GM21515 (cell line): Measurements from ENCODE around the gene EFCAB6.

Experiments used
- ATAC-seq: cut with Tn5 transposase; IDR thresholded peaks from one replicate; pipeline ENCODE4 v1.9.1; 2021; ENCODE audit not compliant: unreplicated experiment

The EFCAB6 gene

DNA sequence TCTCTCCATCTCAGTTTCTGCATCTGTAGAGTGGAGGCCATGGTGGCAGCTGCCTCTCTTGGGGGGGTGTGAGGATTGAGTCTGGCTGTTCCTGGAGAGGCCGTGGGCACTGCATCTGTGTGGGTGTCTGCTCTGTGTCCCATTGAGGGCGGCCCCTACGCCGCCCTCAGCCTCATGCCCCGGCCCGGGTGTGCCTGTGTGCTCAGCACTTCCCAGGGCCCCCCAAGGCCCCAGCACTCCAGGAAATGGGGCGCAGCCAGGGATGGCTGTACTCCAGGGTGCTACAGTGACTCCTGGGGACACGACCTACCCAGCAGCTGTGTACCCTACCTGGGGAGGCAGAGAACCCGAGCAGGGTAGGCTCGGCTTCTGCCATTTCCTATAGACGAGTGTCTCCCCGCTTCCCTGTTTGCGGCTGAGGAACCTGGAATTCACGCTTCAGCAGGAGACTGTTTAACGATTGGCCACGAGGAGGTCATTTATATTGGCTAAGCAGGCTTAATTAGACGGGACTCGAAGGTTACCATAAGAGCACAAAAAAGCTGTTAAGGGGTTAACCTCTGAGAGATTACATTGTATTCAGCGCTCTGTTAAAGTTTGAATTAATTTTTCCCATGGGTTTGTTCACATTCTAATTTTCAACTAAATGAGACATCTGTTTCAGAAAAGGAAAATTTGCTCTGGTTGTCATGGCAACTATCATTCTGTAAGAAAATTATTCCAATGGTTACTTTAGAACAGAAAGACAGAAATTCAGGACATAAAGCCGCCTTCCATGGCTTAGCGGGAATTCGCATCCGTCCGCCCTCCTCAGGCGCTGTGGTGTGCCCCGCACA is 323.9 kb downstream of the EFCAB6 start:
- no peak for ATAC-seq

DNA sequence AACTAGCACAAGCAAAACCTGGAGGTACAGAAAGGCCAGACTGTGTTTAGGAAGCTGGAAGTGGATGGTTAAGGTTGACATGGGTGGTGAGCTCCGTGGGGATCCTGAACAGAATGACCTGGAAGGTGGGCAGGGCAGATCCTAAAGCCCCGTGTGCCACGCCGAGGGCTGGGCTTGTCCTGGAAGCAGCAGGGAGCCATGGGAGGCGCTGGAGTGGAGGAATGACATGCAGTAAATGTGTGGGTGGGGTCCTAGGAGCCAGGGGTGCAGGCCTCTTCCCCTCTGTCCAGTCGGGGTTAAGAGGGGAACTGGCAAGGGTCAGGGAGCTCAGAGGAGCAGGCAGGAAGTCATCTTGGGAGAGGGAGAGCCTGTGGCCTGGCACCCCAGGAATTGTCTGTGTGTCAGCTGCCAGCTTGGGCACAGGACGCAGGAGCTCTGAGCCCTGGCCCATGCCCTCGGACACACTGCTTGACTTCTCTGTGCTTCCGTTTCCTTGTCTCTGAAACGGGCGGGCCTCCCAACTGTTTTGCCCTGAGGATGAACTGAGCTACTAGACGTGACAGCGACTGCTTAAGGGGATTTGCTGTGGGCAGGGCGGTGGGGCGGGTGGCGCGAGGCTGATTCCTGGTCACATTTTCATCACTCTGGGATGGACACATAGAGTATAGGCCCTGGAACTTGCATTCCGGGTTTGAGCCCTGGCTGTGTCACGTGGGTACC is 324.6 kb downstream of the EFCAB6 start:
- no peak for ATAC-seq

DNA sequence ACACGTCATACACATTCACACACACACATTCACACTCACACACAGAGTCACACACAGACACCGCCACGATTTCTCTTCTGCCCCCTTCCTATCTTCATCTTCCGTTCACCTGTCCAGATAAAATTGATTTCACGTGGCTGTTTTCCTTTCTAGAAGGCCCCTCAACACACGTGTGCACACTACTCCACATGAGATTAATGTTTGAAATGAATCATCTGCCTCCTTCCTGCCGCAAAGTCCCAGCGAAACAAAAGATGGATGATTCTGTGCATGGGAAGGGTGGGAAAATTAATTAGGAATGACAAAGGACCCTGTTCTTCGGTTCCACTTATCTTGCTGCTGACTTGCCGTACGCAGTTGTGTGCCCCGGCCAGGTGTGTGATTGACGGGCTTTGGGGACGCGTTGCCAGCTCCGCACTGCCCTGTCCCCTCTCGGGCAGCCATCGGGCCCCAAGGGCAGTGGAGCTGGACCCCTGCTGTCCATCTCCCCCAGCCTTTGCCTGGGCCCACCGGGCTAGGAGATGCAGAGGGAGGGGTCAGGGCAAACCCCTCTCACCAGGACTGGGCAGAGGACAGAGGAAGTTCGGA is 326.5 kb downstream of the EFCAB6 start:
- ATAC-seq: no peak

- no peak for ATAC-seq
Measured at GRCh38 chr22:43484227-43484626, 327.9 kb downstream of the EFCAB6 start.

GRCh38 chr22:43483669-43484068 is 328.4 kb downstream of the EFCAB6 start:
- ATAC-seq: no peak

DNA sequence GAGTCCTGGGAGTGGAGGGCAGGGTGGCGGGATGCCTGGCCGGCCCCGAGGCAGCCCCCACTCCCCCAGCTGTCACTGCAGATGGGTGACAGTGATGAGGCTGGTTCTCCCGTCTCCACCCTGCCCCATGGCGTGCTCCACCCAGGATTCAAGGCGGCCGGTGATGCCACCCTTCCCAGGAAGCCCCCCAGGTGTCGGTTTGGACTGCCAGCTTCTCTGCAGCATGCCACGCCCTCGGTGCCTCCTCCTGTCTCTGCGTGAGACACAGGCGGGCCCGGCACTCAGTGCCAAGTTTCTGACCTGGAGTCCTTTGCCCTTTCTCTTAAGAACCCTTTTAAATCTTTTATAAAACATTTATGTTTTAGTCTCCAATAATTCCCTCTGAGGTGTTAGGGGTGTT is 328.8 kb downstream of the EFCAB6 start:
- no peak for ATAC-seq

DNA sequence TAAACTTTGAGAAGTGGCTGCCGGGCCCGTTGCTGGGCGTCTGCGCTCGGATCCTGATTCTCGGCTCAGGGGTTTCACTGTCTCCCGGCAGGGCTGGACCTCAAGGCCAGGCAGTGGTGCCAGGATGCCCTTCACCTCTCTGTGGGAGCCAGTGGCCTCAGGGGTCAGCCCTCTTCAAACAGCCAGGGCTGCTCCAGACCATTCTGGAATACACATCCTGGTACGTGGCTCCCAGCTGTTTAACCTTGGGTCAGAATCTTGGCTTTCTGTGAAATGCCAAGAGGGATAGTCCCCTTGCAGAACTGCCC is 329.8 kb downstream of the EFCAB6 start:
- no peak for ATAC-seq

- ATAC-seq: no peak
Measured at GRCh38 chr22:43481568-43482317, 330.4 kb downstream of the EFCAB6 start.

GRCh38 chr22:43479962-43480361 is 332.1 kb downstream of the EFCAB6 start:
- ATAC-seq: no peak

DNA sequence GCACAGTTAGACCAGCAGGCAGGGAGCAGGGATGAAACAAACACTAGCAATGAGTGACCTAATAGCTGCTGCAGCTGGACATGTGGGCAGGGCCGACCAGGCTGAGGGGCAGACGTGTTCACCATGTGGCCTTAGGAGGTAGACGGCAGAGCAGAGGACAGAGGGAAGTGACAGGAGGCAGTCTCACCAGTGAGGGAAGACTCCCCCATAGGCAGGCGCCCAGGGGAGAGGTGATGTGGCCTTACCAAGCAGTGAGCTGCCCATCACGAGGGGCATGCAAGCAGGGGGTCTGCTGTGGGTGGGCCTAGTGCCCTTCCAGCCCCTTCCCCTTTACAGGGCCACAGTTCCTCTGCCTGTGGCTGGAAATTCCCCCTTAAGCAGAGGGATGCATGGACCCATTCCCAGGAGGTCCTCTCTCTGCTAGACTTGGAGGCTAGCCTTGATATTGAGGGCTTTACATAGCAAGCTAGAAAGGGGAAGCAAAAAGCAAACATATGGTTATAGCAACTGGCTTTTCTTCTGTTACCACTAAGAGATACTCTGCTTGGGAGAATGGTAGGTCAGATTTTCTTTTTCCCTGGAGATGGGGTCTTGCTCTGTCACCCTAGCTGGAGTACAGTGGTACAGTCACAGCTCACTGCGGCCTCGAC is 332.7 kb downstream of the EFCAB6 start:
- no peak for ATAC-seq
